Activated CD4-positive, alpha-beta memory T cell treated with anti-CD3 and anti-CD28 coated beads for 36 hours (primary cell): ENCODE results near the gene ITGA1. TPM values are rescaled to one million over a fixed set of nuclear protein-coding genes. Genes with fewer than 3 reads are reported as not detected.

Source experiments
- CTCF ChIA-PET: fragments of 350-600 bp; sonication (Branson Sonifier 250); formaldehyde crosslinking; loops from one replicate; lab custom pipeline; 2021; ENCODE audit warnings: antibody characterized with exemption, inconsistent platforms; lab: Charles Lee
- POLR2A ChIA-PET: fragments of 350-600 bp; sonication (Branson Sonifier 250); formaldehyde crosslinking; loops from one replicate; lab custom pipeline; 2021; ENCODE audit warnings: antibody characterized with exemption; lab: Charles Lee
- DNase-seq: peaks from one replicate; pipeline ENCODE4 v3.0.0-alpha.2; 2020
- H3K27ac Mint-ChIP-seq: one replicate; pipeline ENCODE4 v1.8.0; 2021; ENCODE audit warnings: mixed read lengths
- H3K27me3 Mint-ChIP-seq: one replicate; pipeline ENCODE4 v1.8.0; 2021; ENCODE audit warnings: mixed read lengths
- H3K36me3 Mint-ChIP-seq: one replicate; pipeline ENCODE4 v1.8.0; 2021; ENCODE audit warnings: mixed read lengths
- H3K4me1 Mint-ChIP-seq: one replicate; pipeline ENCODE4 v1.8.0; 2021; ENCODE audit warnings: low read depth, mixed read lengths
- H3K4me3 Mint-ChIP-seq: one replicate; pipeline ENCODE4 v1.8.0; 2021; ENCODE audit warnings: mild to moderate bottlenecking, mixed read lengths
- H3K9me3 Mint-ChIP-seq: one replicate; pipeline ENCODE4 v1.8.0; 2021; ENCODE audit warnings: mixed read lengths
- intact Hi-C: fragments of 100-400 bp; cut with micrococcal nuclease; formaldehyde crosslinking; loops from one replicate; pipeline ENCODE4 v1.15.1; 2023
- total RNA-seq, 2 experiments: library from RNA; stranded (reverse); gene quantifications; one replicate each; pipeline ENCODE4 v1.2.3, GENCODE V29; 2021

The ITGA1 gene
- total RNA-seq, 2 experiments from 2014 or later = 0.62 to 1.3 TPM

DNA sequence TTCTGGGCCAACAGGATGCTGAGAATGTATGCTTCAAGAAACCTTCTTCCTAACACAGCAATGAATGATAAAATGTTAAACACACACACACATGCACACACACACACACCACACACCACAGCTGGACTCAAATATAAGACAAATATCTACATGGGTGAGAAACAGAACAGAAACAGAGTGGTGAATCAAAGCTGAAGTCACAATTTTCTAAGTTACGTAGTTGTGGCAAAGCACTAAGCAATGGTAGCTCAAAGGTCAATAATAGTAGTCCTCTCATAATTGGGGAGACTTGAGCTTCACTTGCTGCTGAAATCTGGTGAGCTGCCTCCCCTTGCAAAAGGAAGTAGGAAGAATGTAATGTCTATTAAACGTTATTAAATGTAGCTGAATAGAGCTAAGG is 33.7 kb upstream of the ITGA1 start:
- Mint-ChIP-seq H3K4me3 (no peak overlapping the region), H3K27ac (no peak overlapping the region), H3K4me1 (peaks cover 2% of the 10 kb centered on the region), H3K27me3 (peaks cover 1% of the 10 kb centered on the region), H3K36me3 (no peaks in the 10 kb centered on the region), H3K9me3 (no peaks in the 10 kb centered on the region)
- no peak for DNase-seq
- intact Hi-C loops = no loop called here
- CTCF ChIA-PET = interaction anchor here (1.4 to 1.6 kb wide), 2 partner anchors 16 to 62 kb away, joined by 3 to 5 read pairs; no protein-coding TSS in a partner anchor
- POLR2A ChIA-PET = no interaction called here

DNA sequence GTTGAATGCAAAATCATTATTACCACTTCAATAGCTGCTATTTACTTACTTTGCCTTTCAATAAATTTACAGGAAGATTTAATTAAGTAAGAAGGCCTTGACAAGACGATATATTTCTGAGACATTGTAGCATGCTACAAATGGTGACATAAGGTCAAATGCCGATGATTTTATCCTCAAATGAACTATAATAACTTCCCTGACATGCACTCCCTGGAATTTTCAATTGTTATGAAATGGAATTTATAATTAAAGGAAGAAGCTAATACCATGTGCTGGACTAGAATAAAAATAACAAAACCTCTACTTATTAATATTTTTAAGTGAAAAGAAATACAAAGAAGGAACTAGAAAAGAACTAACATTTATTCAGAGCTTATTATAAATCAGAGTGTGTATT is 30.2 kb upstream of the ITGA1 start:
- ChIA-PET POLR2A (no interaction called here), CTCF (interaction anchor here (0.8 kb wide), 1 partner anchor 64 kb away, joined by 3 read pairs; no protein-coding TSS in a partner anchor)
- Mint-ChIP-seq H3K27ac (no peak overlapping the region), H3K9me3 (no peaks in the 10 kb centered on the region), H3K4me3 (no peak overlapping the region), H3K27me3 (no peaks in the 10 kb centered on the region), H3K4me1 (peaks cover 6% of the 10 kb centered on the region), H3K36me3 (no peaks in the 10 kb centered on the region)
- intact Hi-C loops = no loop called here
- DNase-seq = no peak

DNA sequence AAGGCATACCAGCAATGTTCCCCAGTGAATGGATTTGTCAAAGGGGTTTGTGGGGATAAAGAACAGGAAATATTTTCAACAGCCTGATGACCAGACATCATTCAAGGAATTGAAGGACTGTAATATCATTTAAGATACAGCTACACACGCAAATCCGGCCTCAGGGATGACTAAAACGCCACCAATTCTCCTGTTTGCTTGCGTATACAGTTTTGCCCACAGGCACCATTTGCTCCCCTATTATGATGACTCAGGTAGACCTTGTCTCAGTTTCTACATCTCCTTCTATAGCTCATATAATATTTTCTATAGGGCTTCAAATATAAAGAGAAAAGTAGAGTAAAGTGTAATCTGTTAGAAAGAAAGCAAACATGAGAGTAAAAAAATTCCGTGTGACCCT is 29.7 kb upstream of the ITGA1 start:
- no peak for DNase-seq
- H3K27me3 Mint-ChIP-seq = no peaks in the 10 kb centered on the region
- peaks cover 6% of the 10 kb centered on the region for H3K4me1 Mint-ChIP-seq
- no peak overlapping the region for H3K27ac Mint-ChIP-seq
- no peak overlapping the region for H3K4me3 Mint-ChIP-seq
- ChIA-PET POLR2A (no interaction called here), CTCF (interaction anchor here (0.8 kb wide), 1 partner anchor 65 kb away, joined by 3 read pairs; no protein-coding TSS in a partner anchor)
- intact Hi-C loops = no loop called here
- H3K9me3 Mint-ChIP-seq = no peaks in the 10 kb centered on the region
- H3K36me3 Mint-ChIP-seq = no peaks in the 10 kb centered on the region

DNA sequence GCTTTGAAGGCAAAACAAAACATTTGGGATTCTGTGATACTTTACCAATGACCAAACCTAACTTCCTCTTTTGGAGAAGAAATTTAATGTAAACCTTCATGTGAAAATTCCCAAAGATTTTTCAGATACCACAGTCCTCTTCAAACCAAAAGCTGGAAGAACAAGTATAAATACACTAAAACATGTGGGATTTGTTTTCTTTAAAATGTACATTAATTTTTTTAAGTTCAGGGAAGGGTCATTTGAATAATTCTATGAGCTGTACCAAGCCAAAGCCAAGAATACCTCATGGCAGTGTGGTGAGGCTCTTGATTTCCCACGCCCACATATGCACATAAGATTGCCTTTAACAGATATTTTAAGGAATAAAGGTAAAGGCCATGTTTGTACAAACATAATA is 28.4 kb upstream of the ITGA1 start:
- DNase-seq = no peak
- Mint-ChIP-seq H3K36me3 (no peaks in the 10 kb centered on the region), H3K4me1 (peaks cover 8% of the 10 kb centered on the region), H3K9me3 (no peaks in the 10 kb centered on the region), H3K27ac (no peak overlapping the region), H3K27me3 (no peaks in the 10 kb centered on the region), H3K4me3 (no peak overlapping the region)
- CTCF ChIA-PET = no interaction called here
- intact Hi-C loops = no loop called here
- POLR2A ChIA-PET = no interaction called here

DNA sequence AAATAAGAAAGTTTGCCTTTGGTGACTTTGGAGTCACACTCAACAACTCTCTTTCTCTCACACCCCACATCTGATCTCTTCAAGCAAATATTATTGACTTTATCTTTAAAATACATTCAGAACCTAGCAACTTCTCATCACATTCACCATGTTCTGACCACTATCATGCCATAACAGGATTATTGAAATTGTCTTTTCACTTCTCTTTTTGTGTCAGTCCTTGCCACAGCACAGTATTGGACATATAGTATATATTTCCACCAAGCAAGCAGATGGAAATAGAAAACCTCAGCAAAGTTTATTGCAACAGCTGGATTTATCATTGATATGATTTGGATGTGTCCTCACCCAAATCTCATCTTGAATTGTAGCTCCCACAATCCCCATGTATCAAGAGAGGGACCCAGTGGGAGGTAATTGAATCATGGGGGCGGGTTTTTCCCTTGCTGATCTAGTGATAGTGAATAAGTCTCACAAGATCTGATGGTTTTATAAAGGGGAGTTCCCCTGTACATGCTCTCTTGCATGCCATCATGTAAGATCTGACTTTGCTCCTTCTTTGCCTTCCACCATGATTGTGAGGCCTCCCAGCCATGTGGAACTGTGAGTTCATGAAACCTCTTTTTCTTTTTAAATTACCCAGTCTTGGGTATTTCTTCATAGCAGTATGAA is 26.9 kb upstream of the ITGA1 start:
- no peak overlapping the region for H3K27ac Mint-ChIP-seq
- no peaks in the 10 kb centered on the region for H3K36me3 Mint-ChIP-seq
- no peaks in the 10 kb centered on the region for H3K9me3 Mint-ChIP-seq
- ChIA-PET POLR2A (no interaction called here), CTCF (interaction anchor here (1.2 kb wide), 1 partner anchor 16 kb away, joined by 4 read pairs; no protein-coding TSS in a partner anchor)
- no peaks in the 10 kb centered on the region for H3K27me3 Mint-ChIP-seq
- peak; percentile 56 for DNase-seq
- peaks cover 8% of the 10 kb centered on the region for H3K4me1 Mint-ChIP-seq
- H3K4me3 Mint-ChIP-seq = no peak overlapping the region
- intact Hi-C loops = loop anchor here (1.0 kb wide), 1 partner anchor 17 kb away; no protein-coding TSS in a partner anchor

DNA sequence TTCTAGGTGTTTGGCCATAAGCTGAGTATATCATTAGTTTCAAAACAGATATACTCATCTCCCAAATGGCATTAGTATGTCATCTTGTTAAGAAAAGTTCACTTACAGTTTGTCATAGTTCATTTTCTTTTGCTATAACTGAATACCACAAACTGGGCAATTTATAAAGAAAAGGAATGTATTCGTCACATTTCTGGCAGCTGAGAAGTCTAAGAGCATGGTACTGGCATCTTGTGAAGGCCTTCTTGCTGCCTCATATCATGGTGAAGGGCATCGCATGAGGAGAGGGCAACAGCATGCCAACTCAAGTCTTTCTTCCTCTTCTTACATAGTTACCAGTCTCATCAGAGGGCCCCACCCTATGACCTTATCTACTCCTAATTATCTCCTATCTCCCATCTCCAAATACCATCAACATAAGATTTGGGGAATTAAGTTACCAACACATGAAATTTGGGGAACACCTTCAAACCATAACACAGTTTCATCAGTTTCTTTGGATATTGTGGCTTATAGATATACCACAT is 20.4 kb upstream of the ITGA1 start:
- Mint-ChIP-seq H3K27me3 (no peaks in the 10 kb centered on the region), H3K9me3 (no peaks in the 10 kb centered on the region), H3K4me1 (peaks cover 16% of the 10 kb centered on the region), H3K36me3 (no peaks in the 10 kb centered on the region), H3K4me3 (no peak overlapping the region), H3K27ac (no peak overlapping the region)
- ChIA-PET POLR2A (no interaction called here), CTCF (no interaction called here)
- intact Hi-C loops = no loop called here
- DNase-seq = no peak

DNA sequence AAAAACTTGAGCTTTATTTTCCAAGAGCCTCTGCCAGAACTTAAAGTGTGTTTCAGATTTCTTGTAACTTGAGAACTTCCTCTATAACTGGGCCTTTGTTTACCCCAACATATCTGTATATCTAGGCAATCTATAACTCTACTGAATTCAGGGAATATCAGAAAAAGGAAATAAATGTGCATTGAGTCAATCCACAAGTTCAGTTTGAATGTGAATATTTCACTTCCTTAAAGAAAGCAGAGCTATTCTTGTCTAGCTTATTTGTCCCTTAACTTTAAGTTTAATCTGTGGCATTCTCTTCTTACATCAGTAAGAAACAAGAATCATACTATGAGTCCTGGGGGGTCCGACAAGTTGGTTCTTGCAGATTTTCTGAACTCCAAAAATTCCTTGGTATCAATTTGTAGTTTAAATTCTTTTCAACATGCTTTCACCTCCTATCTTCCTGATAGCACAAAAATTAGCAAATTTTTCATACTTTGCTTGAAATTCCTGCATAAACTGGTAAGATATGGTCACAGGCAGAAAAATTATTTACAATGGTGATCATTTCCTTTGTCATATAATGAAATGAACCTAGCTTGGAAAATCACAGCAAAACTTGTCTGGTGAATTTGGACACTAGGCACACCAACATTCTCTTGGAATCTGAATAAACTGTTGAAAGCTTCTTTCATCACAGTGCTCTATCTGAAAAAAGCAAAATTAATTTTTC is 19.8 kb upstream of the ITGA1 start:
- no peaks in the 10 kb centered on the region for H3K9me3 Mint-ChIP-seq
- ChIA-PET CTCF (no interaction called here), POLR2A (no interaction called here)
- H3K27ac Mint-ChIP-seq = no peak overlapping the region
- H3K4me1 Mint-ChIP-seq = peaks cover 21% of the 10 kb centered on the region
- no peaks in the 10 kb centered on the region for H3K27me3 Mint-ChIP-seq
- H3K36me3 Mint-ChIP-seq = no peaks in the 10 kb centered on the region
- DNase-seq = no peak
- no peak overlapping the region for H3K4me3 Mint-ChIP-seq
- intact Hi-C loops = no loop called here

DNA sequence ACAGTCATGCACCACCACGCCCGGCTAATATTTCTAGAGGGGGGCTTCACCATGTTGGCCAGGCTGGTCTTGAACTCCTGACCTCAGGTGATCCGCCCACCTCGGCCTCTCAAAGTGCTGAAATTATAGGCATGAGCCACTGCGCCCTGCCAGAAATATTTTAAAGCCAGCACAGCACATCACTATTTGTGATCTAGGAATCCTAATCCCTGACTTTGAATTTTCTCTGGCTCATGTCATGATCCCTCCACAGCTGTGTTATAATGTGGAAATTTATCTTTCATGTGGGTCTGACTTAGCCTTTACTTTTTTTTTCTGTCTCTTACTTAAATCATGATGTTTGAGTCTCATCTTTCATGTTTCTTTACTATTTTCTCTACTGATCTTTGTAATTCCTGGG is 18.7 kb upstream of the ITGA1 start:
- Mint-ChIP-seq H3K36me3 (no peaks in the 10 kb centered on the region), H3K4me1 (peaks cover 28% of the 10 kb centered on the region), H3K4me3 (no peak overlapping the region), H3K9me3 (no peaks in the 10 kb centered on the region), H3K27ac (no peak overlapping the region), H3K27me3 (no peaks in the 10 kb centered on the region)
- intact Hi-C loops = no loop called here
- CTCF ChIA-PET = no interaction called here
- DNase-seq = no peak
- POLR2A ChIA-PET = no interaction called here

DNA sequence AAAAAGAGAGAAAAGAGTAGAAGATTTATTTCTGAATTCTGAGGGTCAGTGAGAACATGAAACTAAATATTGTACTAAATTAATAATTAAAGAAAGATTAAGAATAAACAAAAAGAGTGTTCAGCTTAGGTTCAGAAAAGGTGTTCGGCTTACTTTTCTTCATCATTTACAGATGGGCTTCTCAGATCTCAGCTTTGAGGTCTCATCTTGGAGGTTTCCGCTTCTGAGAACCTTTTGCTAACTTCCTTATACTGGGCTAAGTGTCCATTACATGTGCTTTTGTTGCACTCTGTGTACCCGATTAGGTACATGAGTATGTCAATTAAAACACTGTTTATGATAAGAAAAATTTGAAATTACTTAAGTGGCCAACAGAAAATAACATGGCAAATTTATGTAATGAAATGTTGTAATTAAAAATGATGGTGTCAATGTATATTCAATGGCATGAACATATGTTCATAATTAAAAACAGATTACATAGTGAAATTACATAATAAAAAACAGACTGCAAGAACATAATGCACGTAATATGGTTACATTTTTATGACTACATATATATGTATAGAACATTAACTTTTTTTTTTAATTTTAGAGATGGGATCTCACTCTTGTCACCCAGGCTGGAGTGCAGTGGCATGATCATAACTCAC is 17.3 kb upstream of the ITGA1 start:
- peaks cover 32% of the 10 kb centered on the region for H3K4me1 Mint-ChIP-seq
- no peak overlapping the region for H3K27ac Mint-ChIP-seq
- no peaks in the 10 kb centered on the region for H3K36me3 Mint-ChIP-seq
- ChIA-PET CTCF (no interaction called here), POLR2A (no interaction called here)
- H3K27me3 Mint-ChIP-seq = no peaks in the 10 kb centered on the region
- no peak for DNase-seq
- intact Hi-C loops = loop anchor here (2.0 kb wide), 2 partner anchors 16 to 30 kb away; partner anchors contain the start of genes ITGA1 and PELO
- H3K9me3 Mint-ChIP-seq = no peaks in the 10 kb centered on the region
- H3K4me3 Mint-ChIP-seq = no peak overlapping the region

DNA sequence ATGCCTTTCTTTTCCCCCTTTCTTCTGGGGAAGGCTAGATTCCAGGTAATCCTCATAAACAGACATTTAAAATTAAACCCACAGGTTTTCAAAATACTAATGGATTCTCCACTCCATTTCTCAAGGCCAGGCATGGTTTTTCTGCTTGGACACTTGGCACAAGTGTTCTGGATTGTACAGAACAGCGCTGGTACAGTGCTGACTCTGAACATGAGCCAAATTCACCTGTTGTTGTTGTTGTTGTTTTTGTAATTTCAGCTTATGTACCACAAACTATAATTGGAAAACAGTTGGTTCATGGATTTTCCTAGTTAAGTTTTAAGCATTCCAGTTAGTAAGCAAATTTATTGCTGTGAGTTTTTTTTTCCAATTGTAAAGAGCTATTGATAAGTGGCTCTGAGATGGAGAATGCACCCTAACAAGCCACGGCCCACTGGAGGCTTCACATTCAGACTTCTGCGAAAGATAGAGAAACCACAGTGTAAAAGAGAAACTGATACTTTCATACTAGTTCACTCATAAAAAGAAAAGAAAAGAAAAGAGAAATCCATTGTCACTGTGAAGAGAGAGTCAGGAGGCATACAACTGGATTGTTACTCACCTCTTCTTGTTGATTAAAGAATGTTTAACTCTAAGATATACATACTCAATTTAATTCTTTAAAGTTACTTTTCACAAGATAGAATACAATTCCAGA is 16.2 kb upstream of the ITGA1 start:
- intact Hi-C loops = loop anchor here (1.0 to 2.0 kb wide), 5 partner anchors 15 to 46 kb away; partner anchors contain the start of genes ITGA1 and PELO
- Mint-ChIP-seq H3K36me3 (no peaks in the 10 kb centered on the region), H3K4me1 (peaks cover 43% of the 10 kb centered on the region), H3K27me3 (no peaks in the 10 kb centered on the region), H3K4me3 (no peak overlapping the region), H3K27ac (no peak overlapping the region), H3K9me3 (no peaks in the 10 kb centered on the region)
- CTCF ChIA-PET = no interaction called here
- POLR2A ChIA-PET = interaction anchor here (0.8 to 1.0 kb wide), 2 partner anchors 33 to 34 kb away, joined by 3 to 4 read pairs; no protein-coding TSS in a partner anchor
- DNase-seq = peak; percentile 63

DNA sequence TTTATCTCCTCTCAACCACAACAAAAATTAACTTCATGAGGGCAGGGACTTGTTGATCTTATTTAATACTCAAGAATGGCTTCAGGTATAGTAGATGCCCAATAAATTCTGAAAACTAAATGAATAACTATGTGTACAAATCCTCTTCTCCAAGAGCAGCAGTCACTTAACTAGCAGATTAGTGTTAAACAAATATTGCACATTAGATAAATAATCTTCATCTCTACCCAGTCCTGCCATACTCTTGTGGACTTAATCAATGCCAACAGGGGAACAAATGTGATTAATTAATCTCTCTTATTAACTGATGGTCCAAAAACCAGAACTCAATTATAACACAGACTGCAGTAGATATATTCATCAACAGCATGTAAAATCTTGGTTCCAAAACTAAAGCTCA is 15.0 kb upstream of the ITGA1 start:
- Mint-ChIP-seq H3K36me3 (no peaks in the 10 kb centered on the region), H3K9me3 (no peaks in the 10 kb centered on the region), H3K27me3 (no peaks in the 10 kb centered on the region), H3K4me3 (no peak overlapping the region), H3K27ac (no peak overlapping the region), H3K4me1 (peaks cover 43% of the 10 kb centered on the region)
- DNase-seq = no peak
- ChIA-PET POLR2A (interaction anchor here (1.9 kb wide), 1 partner anchor 27 kb away, joined by 9 read pairs; no protein-coding TSS in a partner anchor), CTCF (interaction anchor here (1.4 kb wide), 1 partner anchor 15 kb away, joined by 7 read pairs; the partner anchor contains the start of genes ITGA1 and PELO)
- intact Hi-C loops = no loop called here
